Measurements from ENCODE around the gene GLB1L3. TPM values are rescaled to one million over a fixed set of nuclear protein-coding genes. Genes with fewer than 3 reads are reported as not detected.
A peak's percentile ranks its signal among the peaks of the same experiment; 100 is the strongest.

The GLB1L3 gene, protein sequence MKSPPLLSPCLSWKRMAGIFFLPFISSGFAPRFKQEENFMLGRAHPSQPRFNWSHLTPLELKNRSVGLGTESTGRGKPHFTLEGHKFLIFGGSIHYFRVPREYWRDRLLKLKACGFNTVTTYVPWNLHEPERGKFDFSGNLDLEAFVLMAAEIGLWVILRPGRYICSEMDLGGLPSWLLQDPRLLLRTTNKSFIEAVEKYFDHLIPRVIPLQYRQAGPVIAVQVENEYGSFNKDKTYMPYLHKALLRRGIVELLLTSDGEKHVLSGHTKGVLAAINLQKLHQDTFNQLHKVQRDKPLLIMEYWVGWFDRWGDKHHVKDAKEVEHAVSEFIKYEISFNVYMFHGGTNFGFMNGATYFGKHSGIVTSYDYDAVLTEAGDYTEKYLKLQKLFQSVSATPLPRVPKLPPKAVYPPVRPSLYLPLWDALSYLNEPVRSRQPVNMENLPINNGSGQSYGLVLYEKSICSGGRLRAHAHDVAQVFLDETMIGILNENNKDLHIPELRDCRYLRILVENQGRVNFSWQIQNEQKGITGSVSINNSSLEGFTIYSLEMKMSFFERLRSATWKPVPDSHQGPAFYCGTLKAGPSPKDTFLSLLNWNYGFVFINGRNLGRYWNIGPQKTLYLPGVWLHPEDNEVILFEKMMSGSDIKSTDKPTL
- not detected for total RNA-seq

DNA sequence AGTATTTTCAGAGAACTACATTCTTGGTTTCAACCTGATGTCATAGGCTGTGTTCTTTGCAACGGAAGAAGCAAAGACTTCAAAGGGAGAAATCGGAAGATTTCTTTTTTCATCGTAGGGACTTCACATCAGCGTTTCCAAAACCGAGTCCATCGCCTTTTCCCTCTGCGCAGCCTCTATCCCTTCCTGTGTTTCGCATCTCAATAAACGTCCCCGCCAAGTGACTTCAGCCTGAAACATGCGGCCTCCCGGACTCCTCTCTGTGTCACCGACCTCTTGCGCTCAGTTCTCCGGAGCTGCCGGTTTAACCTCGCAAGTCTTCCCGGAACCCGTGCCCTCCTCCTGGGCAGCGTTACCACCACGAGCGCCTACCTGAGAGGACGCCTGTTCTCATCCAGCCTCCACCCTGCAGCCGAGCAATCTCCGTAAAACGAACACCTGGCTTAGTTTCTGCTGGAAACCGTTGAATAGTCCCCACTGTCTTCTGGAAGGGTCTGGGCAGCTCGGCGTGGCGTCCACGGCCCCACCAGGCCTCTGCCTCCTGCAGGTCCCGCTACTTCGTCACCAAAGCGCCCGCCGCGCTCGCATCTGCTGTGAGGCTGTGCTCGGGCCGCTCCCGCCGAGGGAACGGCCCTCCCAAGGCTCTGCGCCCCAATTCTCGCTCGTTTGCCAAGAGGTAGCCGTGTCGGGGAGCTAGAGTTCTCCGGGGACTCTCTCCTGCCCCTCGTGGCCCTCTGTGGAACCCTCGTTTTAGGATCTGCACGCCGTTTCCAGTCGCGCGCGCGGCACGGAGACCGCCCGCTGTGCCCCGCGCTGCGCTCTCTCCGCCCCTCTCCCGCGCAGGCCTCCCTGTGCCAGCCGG is at the start of gene GLB1L3:
Gene GLB1L3, plus strand, starts transcription at position 846 of the 862 bp plus-strand sequence. CDS start 362 bp downstream, outside the sequence.
- Histone ChIP-seq H3K27me3 (peaks cover 60 to 90% (median 76%) of the 10 kb centered on the region in 3 donors), H3K27ac (no peak within 1 kb of the TSS), H3K36me3 (no peaks in the 10 kb centered on the region), H3K4me3 (peak within 1 kb of the TSS; percentile 25 to 44 (median 32)), H3K9me3 (no peaks in the 10 kb centered on the region), H3K4me1 (peaks cover 0 to 10% of the 10 kb centered on the region in 2 donors)
- TF ChIP-seq, protein P1, sequence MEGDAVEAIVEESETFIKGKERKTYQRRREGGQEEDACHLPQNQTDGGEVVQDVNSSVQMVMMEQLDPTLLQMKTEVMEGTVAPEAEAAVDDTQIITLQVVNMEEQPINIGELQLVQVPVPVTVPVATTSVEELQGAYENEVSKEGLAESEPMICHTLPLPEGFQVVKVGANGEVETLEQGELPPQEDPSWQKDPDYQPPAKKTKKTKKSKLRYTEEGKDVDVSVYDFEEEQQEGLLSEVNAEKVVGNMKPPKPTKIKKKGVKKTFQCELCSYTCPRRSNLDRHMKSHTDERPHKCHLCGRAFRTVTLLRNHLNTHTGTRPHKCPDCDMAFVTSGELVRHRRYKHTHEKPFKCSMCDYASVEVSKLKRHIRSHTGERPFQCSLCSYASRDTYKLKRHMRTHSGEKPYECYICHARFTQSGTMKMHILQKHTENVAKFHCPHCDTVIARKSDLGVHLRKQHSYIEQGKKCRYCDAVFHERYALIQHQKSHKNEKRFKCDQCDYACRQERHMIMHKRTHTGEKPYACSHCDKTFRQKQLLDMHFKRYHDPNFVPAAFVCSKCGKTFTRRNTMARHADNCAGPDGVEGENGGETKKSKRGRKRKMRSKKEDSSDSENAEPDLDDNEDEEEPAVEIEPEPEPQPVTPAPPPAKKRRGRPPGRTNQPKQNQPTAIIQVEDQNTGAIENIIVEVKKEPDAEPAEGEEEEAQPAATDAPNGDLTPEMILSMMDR (IDR thresholded peaks at IDR 0.05 in 4 of 5, conservative IDR thresholded peaks at IDR 0.05 in 1 of 5): peak in 1 of 5 experiments; percentile 29
- TF ChIP-seq POLR2A (IDR thresholded peaks at IDR 0.05): no peak
- in situ Hi-C loops (cut with MboI; ENCODE audit: low sequenced_read_pairs in 4 of 4) (no loop called here), intact Hi-C loops (cut with DNase I; ENCODE audit: low total_unique reads) (no loop called here)
- DNase-seq (no peak), ATAC-seq (no peak)

- in situ Hi-C loops (cut with MboI; ENCODE audit: low sequenced_read_pairs in 4 of 4) (no loop called here), intact Hi-C loops (cut with DNase I; ENCODE audit: low total_unique reads) (loop anchor here (10.0 kb wide), 2 partner anchors 108 to 272 kb away; partner anchors contain the start of genes GLB1L2 and IGSF9B)
- Histone ChIP-seq H3K4me3 (no peak overlapping the region), H3K9me3 (no peaks in the 10 kb centered on the region), H3K27ac (no peak overlapping the region), H3K4me1 (peaks cover 39 to 56% of the 10 kb centered on the region in 2 donors), H3K36me3 (no peaks in the 10 kb centered on the region), H3K27me3 (no peaks in the 10 kb centered on the region)
- no peak for TF ChIP-seq POLR2A (IDR thresholded peaks at IDR 0.05)
- TF ChIP-seq, protein P1 (IDR thresholded peaks at IDR 0.05 in 4 of 5, conservative IDR thresholded peaks at IDR 0.05 in 1 of 5): no peak
- ATAC-seq (no peak), DNase-seq (no peak)
Observed at GRCh38 chr11:134226806-134227325, 49.3 kb upstream of the GLB1L3 start.

- no peak overlapping the region for H3K4me3 ChIP-seq
- peaks cover 27 to 47% of the 10 kb centered on the region in 2 donors for H3K4me1 ChIP-seq
- H3K9me3 ChIP-seq: no peaks in the 10 kb centered on the region
- TF ChIP-seq, protein P1 (IDR thresholded peaks at IDR 0.05 in 4 of 5, conservative IDR thresholded peaks at IDR 0.05 in 1 of 5): no peak
- no peak for TF ChIP-seq POLR2A (IDR thresholded peaks at IDR 0.05)
- DNase-seq (no peak), ATAC-seq (no peak)
- intact Hi-C loops (cut with DNase I; ENCODE audit: low total_unique reads) (loop anchor here (10.0 kb wide), 2 partner anchors 106 to 274 kb away; partner anchors contain the start of genes GLB1L2 and IGSF9B), in situ Hi-C loops (cut with MboI; ENCODE audit: low sequenced_read_pairs in 4 of 4) (no loop called here)
- H3K27ac ChIP-seq: no peak overlapping the region
- H3K36me3 ChIP-seq: no peaks in the 10 kb centered on the region
- no peaks in the 10 kb centered on the region for H3K27me3 ChIP-seq
Observed at GRCh38 chr11:134228625-134229024, 47.6 kb upstream of the GLB1L3 start.

DNA sequence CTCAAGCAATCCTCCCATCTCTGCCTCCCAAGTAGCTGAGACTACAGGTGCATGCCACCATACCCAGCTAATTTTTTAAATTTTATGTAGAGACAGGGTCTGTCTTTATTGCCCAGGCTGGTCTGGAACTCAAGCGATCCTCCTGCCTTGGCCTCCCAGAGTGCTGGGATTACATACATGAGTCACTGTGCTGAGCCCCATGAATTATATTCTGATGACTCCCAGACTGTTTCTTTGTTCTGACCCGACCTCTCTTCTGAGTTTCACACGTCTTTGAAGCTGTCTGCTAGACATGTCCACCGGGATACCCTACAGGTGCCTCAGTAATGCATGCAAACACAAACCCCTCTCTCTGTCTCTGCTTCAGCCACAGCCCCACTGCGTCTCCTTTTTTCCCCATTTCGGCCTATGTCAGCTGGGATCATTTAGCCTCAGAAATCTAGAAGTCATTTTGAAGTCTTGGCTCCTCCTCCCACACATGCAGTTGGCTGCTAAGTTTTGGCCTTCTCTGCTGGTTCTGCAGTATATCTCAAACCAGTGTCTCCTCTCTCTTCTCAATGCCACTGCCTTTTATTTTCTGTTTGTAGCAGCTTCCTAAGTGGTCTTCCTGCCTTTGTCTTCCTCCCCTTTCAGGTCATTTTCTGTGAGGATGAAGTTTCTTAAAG is 46.9 kb upstream of the GLB1L3 start:
- no peaks in the 10 kb centered on the region for H3K9me3 ChIP-seq
- intact Hi-C loops (cut with DNase I; ENCODE audit: low total_unique reads): loop anchor here (10.0 kb wide), 2 partner anchors 106 to 274 kb away; partner anchors contain the start of genes GLB1L2 and IGSF9B
- DNase-seq: no peak
- peaks cover 27 to 47% of the 10 kb centered on the region in 2 donors for H3K4me1 ChIP-seq
- no peak overlapping the region for H3K4me3 ChIP-seq
- in situ Hi-C loops (cut with MboI; ENCODE audit: low sequenced_read_pairs in 4 of 4): no loop called here
- H3K27ac ChIP-seq: no peak overlapping the region
- TF ChIP-seq, protein P1 (IDR thresholded peaks at IDR 0.05 in 4 of 5, conservative IDR thresholded peaks at IDR 0.05 in 1 of 5): no peak
- TF ChIP-seq POLR2A (IDR thresholded peaks at IDR 0.05): no peak
- H3K36me3 ChIP-seq: no peaks in the 10 kb centered on the region
- ATAC-seq: no peak
- no peaks in the 10 kb centered on the region for H3K27me3 ChIP-seq

Data from gastrocnemius medialis (tissue), 4 donors.